GM21526 (cell line): Measurements from ENCODE around the gene DDI2.
"Not testable (repeated sequence)": the region's sequence is repeated elsewhere in the genome, so short reads cannot be mapped to it uniquely, and the experiment has no call there.

Experiments used
- ATAC-seq: cut with Tn5 transposase; IDR thresholded peaks from one replicate; pipeline ENCODE4 v1.9.1; 2021; ENCODE audit warnings: moderate library complexity; ENCODE audit not compliant: unreplicated experiment, low FRiP score

The DDI2 gene

DNA sequence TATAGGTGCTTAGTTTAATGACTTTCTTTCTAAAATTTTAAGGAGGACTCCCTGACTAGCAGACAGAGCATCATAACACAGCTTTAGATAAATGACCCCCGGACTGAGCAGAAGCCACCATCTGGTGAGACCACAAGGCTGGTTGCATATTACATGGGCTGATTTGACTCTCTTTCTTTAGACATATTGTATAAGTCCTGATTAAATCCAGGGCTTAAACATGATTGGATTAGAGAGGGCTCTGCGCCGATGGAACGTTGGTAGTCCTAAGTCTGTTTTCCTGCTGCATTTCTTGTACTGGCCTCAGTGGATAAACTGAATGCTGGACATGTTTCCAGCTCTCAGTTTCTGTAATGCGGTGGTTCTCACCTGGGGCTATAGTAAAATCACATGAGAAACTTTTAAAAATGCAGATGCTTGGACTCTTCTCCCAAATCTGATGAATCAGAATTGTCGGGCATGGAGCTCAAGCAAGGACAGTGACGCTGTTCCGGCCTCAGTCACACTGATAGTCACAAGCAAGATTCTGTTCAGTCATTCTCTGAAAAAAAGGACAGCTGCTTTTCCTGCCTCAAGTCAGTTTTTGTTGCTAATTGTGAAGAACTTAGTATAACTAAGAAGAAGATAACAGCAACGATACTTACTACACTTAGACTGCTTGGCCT is 16.6 kb downstream of the DDI2 start:
- no peak for ATAC-seq

DNA sequence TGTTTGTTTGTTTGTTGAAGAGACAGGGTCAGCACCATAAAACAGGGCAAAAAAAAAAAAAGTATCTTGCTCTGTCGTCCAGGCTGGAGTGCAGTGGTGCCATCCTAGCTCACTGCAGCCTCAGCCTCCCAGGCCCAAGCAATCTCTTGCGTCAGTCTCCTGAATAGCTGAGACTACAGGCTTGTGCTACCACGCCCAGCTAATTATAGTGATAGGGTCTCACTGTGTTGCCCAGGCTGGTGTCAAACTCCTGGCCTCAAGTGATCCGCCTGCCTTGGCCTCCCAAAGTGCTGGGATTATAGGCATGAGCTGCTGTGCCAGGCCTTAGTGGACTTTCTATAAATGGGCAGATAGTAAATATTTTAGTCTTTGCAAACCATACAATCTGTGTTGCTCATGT is 19.2 kb downstream of the DDI2 start:
- ATAC-seq = no peak

- no peak for ATAC-seq
These were observed 20.6 kb downstream of the DDI2 start for GRCh38 chr1:15637826-15638225.

DNA sequence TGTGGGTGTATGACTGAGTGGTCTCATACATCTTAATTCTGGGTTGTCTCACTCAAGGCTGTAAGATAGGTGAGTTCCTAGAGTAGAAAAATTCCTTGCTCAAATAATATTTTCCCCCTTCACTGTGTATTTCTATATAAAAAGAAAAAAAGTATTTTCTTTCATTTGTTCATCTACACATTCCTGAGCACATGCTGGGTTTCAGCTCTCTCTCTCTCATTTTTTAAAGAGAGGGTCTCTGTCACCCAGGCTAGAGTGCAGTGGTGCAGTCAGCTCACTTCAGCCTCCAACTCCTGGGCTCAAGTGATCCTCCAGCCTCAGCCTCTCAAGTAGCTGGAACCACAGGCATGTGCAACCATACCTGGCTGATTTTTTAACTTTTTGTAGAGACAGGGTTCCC is 22.0 kb downstream of the DDI2 start:
- ATAC-seq = no peak

- no peak for ATAC-seq
These were observed 22.7 kb downstream of the DDI2 start for GRCh38 chr1:15639931-15640330.

- ATAC-seq = no peak
These were observed 23.4 kb downstream of the DDI2 start for GRCh38 chr1:15640667-15641066.

GRCh38 chr1:15649937-15650336 is 32.7 kb downstream of the DDI2 start:
- no peak for ATAC-seq

DNA sequence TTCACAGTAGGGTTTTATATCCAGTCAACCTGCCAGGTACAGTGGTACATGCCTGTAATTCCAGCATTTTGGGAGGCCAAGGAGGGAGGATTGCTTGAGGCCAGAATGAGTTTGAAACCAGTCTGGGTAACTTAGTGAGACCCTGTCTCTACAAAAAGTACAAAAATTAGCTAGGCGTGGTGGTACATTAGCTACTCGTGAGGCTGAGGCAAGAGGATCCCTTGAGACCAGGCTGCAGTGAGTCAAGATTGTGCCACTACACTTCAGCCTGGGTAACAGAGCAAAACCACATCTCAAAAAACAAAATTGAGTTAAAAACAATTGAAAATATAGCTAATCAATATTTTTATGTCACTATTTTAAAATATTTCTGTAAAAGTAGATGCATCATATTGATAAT is 33.2 kb downstream of the DDI2 start:
- no peak for ATAC-seq

GRCh38 chr1:15652130-15652529 is 34.9 kb downstream of the DDI2 start:
- ATAC-seq = not testable (repeated sequence)

DNA sequence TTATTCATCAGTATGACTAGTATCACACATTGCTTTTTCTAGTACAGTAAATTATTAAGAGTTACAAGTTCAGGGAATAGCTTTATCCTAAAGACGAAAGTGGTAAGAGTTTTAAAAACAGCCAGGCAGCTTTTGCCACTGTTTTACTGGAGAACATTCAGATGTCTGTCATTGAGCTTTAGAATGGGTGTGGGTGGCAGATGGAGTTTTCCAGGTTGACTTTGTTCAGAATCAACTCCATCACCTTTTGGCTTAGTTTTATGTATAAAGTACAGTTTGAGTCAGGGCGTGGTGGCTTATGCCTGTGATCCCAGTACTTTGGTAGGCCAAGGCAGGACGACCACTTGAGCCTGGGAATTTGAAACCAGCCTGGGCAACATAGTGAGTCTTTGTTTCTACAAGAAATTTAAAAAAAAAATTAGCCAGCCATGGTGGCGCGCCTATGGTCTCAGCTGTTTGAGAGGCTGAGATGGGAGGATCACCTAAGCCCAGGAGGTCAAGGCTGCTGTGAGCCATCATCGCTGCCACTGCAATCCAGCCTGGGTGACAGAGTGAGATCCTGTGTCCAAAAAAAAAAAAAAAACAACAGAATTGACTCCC is 36.9 kb downstream of the DDI2 start:
- no peak for ATAC-seq

- ATAC-seq = no peak
These were observed 39.2 kb downstream of the DDI2 start for GRCh38 chr1:15656464-15656863.

GRCh38 chr1:15657021-15657420 is 39.8 kb downstream of the DDI2 start:
- no peak for ATAC-seq

GRCh38 chr1:15660151-15660550 is 42.9 kb downstream of the DDI2 start:
- ATAC-seq = no peak

GRCh38 chr1:15662477-15662876 is 45.2 kb downstream of the DDI2 start:
- ATAC-seq = no peak

DNA sequence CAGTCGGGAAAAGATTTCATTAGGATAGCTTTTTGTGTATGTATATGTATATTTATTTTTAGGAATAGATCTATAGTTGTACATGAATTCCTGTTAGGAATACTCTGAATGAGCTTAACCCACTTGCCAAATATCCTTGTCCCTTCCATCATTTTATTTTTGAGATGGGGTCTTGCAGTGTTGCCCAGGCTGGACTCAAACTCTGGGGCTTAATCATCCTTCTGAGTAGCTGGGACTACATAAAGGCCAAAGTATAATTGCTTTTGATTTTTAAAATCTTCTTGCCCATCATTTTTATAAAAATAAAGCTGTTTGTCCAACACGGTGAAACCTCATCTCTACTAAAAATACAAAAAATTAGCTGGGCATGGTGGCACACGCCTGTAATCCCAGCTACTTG is 46.7 kb downstream of the DDI2 start:
- no peak for ATAC-seq

DNA sequence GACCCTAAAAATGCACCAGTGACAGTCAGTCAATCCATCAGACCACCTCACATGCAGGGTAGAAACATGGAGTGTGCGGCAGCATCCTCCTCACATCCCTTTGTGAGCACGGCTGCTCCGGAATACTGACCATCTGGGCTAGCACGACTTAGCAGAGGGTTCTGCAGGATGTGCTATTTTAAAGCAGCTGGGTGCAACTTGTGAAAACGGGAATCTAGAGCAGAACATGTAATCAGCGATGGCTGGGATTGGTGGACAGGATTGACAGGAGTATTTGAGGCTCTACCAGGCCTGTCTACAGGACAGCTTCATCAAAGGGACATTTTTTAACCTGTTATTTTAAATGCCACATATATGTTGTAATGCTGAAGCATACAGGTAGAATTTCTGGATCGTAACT is 50.1 kb downstream of the DDI2 start:
- no peak for ATAC-seq

DNA sequence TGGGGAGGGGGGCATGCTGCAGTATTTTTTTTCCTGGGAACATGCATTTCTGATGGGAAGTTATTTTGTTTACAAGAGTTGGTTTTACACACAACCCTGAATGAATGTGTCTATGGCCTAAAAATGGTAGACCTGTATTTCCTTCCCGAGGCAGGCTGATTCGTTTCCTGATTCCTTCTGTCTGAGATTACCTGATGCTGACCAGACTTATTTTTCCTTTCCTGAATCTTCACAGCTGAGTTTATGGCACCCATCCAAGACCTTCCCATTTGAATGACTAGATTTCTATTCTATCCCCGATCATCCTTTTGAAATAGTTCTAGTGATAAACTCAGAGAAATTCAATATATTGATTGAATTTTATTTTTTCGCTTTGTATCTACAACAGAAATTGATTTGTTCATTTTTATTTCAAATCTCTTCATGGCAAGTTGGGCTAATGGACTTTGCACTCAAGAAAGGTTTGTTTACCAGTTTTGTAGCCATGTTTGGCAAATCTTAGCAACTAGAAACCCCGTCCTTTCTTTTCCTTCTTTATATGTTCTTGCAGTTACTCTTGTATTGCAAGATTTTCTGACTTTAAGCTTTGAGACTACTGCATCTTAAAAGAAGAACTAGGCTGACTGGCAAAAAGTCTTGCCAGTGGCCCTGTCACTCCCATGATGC is 51.0 kb downstream of the DDI2 start:
- no peak for ATAC-seq

- no peak for ATAC-seq
These were observed 51.8 kb downstream of the DDI2 start for GRCh38 chr1:15669074-15669473.

DNA sequence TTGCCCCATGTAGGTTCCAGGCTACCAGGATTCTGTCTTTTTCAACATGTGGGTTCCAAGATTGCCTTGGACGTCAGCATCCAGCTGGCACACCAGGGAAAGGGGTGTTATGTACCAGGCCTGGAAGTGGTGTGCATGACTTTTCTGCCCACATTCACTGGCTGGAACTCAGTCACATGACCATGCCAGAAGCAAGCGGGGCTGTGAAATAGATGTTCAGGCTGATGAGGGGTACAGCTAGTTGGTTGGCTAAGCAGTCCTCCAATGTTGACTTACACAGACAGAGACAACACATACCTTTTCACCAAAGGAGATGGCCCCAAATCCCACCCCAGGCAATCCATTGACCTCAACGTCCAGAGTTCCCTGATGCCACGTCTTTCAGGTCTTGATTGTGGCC is 52.6 kb downstream of the DDI2 start:
- ATAC-seq = no peak

DNA sequence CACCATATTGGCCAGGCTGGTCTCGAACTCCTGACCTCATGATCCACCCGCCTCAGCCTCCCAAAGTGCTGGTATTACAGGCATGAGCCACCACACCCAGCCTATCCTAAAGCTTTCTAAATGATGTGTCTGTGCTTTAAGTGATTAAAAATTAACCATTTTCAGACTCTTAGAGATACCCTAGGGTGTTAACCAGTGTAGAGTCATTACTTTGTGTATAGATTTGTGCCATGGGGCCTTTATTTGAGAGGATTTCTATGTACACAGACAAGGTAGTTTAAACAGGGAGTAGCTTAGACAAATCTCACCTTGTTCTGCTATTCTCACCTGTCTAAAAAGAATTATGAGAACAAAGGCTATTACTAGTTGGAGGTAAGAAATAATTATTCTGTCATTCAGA is 54.2 kb downstream of the DDI2 start:
- ATAC-seq = no peak

GRCh38 chr1:15674386-15675159 is 57.3 kb downstream of the DDI2 start:
- ATAC-seq = no peak
